GM19043 (cell line): ENCODE results near the gene JAZF1.

Source experiments
- ATAC-seq: cut with Tn5 transposase; IDR thresholded peaks from one replicate; pipeline ENCODE4 v1.9.1; 2021; ENCODE audit warnings: low read depth; ENCODE audit not compliant: unreplicated experiment

JAZF1 gene

GRCh38 chr7:28081016-28081415, 99.6 kb downstream of the JAZF1 start:
- no peak for ATAC-seq

- no peak for ATAC-seq
Observed at GRCh38 chr7:28078036-28078901, 102.3 kb downstream of the JAZF1 start.

- ATAC-seq, result no peak
Observed at GRCh38 chr7:28077616-28078015, 103.0 kb downstream of the JAZF1 start.

- no peak for ATAC-seq
Observed at GRCh38 chr7:28076423-28077200, 104.0 kb downstream of the JAZF1 start.

DNA sequence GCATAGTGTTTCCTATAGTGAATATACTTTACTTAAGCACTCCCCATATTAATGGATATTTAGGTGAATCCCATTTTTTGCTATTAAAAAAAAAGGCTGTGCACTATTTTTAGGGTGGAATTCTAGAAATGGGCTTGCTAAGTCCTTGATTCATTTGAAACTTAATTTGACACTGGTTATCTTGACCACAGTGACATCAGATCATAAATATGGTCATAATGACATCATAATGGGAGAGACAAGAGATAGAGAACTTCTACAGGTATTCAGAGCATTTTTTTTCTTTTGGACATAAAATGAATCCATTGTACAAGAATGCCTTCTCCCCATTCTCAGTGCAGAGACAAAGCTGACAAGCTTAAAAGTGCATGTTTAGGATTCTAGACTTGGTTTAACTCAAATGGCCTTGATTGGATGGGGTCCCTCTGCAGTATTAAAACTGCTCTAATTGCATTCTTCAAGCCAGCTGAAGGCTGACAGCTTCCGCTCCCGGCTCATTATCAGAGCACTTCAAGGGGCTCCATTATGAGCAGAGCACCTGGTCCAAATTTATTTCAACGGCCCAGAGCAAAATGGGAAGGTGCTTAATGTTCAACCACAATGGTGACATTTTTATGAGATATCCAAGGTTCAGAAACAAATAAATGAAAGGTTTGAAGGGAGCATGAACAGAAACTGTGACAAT, 104.8 kb downstream of the JAZF1 start:
- no peak for ATAC-seq

DNA sequence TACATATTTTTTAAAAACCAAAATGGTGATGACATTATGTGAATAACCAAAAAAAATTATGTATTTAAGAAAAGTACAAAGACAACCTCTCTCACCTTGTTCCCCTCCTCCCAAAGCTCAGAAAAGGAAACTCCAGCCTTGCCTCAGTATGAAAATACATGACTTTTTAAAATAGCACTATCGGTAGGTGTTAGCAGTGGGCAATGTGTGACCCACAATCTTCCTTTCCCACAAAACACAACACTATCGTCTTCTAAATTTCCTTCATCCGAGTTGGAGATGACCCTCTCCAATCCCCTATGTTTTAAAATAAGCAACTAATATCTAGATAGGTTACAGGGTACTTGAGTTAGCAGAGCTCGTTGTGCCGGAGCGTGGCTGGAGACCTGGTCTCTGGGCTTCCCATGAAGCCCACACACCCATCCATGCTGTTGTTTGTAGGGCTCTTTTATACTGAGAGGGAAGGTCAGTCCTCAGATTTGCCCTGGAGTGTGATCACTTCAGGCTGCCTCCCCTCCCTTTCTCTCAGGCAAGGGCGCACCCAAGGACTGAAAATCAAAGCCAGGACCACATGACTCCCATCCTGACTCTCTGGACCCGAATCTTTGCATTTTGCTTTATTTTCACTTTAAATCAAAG, 107.6 kb downstream of the JAZF1 start:
- no peak for ATAC-seq

DNA sequence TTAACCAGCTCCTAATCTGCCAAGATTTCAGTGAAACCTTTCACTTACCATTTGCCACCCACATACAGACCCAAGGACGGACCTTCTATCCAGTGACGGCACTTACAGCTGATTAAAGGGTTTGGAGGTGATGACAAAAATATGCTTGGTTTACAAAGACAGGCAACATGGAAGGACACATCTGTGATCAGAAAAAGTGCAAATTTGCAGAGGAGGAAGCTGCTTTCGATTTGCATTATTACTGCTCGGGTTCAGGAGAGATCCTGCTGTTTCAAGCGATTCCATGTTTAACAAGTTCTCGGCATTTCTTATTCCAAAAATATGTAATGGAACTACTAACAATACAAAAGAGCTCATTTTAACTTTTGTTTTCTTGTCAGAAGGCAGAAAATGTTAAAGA, 109.0 kb downstream of the JAZF1 start:
- no peak for ATAC-seq

DNA sequence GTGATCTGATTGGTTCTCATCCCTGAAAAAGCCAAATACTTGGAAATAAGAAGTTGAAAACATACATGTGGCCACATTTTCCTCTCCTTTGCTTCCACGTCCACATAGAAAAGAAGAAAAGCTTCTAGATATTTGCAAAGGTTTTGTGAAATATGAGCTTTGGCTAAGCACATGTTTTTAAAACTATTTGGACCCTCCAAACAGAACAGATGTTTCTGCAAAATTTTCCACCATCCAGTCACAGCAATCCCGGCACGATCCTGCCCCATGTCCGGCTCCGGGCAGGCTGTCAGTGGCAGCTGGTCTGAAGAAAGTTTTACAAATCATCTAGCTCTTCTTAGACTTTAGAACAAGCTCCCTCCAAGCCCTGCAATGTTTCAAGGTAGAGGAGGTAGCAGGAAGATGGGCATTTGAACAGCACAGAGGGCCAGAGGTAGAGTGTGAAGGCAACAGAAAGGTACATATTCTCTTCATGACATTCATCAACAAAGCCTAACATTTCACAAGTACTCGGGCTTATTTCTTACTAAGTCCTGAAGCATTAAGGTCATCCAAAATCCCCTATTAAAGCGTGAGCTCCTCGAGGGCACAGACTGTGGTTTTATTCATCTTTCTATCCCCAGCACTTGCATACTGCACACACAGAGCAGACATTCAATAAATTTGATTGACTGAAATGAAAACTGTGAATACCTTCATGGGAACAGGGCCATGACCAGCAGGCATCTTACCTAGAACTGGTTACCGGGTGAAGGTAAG, 110.1 kb downstream of the JAZF1 start:
- ATAC-seq, result no peak

DNA sequence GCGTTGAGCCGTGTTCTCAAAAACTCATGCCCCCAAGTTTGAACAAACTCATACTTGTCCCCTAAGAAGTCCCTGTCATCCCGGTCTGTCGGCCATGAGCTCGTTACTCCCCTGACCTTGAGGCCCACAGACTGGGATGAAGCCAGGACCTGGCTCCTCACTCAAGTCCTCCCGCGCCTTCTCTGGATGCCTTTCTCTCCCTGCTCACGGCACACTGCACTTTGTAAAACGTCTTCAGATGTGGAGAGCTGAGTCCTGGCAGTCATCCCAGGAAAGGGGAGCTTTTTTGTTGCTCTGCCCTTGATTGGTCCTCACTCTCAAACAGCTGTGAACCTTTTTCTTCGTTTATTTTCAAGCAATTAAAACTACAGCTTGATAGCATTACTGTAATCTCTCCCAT, 110.8 kb downstream of the JAZF1 start:
- no peak for ATAC-seq

DNA sequence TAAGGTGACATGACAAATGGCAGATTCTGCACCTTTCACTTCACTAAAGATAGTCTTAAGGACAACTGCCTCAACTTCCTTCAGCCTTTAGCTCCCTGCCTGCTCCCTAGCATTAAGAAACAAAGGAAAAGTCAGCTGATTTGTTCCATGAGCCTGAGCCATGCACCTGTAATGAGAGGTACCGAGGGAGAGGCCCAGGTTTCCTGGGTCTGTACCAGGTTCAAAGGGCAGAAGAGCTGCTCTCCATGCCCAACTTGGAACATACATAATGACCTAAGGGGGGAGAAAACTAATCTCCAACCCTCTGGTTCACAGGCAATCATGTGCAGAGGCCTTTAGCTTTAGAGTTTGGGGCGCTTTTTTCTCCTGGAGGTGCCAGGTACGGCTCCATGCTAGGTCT, 111.2 kb downstream of the JAZF1 start:
- ATAC-seq, result no peak

GRCh38 chr7:28068811-28069216, 111.8 kb downstream of the JAZF1 start:
- ATAC-seq, result no peak

DNA sequence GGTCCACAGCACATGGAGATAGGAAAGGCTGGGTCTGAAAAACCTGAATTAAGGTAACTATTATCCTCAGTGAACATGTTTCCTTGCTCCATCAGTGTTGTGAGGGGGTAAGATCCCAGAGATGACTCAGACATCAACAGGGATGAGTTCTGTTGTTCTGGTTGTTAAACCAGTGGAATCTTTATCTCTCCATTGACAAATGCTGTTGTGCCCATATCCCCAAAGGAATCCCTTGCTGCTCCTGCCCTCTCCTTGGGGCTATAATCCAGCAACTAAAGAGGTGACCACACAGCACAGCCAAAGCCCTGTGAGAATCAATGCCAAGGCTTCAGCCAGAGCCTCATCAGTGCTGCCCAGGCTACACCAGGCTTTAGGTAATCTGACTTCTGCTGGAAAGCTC, 113.4 kb downstream of the JAZF1 start:
- no peak for ATAC-seq

DNA sequence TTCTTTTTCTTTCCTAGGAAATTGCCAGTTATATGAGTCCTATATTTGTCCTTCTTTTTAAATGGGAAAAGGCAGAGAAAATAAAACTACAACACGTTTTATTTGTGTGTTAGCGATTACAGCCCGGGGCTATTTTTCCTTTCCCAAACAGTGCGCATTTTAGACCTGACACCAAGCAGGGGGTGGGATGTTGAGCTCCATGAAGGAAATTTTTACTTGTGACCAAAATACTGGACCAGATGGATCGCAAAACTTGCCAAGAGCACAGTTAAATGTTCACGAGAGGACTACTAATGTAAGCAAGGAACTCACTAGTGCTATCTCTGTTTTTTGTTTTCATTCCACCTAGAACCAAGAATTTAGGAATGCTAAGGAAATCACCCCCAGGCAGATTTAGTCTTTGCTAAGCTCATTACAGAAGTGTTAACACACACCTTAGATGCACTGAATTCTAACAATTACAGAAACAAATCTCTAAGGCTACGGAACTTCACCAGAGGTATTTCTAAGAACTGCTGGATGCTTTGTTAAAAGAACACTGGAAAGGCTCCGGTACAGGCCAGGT, 114.8 kb downstream of the JAZF1 start:
- no peak for ATAC-seq

DNA sequence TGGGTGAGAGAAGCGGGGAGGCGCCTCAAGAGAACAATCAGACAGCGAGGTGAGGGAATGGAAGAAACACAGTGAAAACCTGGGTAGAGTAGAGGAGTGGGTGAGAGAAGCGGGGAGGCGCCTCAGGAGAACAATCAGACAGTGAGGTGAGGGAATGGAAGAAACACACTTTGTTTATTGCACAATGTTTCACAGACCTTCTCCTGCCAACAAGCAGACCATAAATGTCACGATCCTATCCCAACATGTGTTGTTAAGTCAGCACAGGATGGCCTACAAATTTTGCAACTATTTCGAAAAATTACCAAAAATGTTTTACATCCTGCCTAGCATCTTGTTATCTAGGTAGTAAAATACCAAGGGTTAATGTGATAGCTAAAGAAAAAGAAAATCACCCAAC, 115.3 kb downstream of the JAZF1 start:
- ATAC-seq, result no peak

GRCh38 chr7:28064437-28064836, 116.2 kb downstream of the JAZF1 start:
- no peak for ATAC-seq

DNA sequence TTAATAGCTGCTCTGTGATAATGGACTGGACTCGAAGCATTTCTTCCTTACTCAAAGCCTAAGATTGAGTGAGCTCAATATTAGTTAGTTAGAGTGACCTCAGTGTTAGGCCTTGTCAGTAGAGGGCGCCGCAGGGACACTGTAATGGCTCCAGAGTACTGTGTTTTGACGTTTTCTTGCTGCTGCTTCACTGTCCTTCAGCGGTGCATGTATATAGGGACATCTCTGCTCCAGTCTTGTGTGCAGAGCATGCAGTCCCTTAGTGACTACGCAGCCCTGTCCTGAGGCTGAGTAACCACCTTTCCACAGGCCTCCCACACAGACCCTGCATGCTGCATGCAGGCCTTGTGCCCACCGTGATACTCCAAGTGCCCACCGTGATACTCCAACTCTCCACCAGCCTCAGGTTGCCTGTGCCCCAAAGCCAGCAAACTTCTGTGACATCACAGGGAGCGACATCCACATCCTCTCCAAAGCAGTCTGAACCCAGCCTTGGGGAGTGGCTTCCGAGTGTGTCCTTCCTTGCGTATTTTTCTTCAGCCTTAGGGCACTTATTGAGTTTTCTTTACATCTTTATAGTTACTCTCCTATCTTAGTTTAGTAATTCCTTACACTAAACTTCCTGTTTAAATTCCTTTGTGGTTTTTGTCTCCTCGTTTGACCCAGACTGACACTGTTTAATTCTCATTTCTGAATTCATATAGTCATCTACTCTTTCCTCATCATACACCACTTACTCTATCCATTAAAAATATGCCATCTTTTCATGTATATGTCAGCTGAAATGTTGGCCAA, 118.2 kb downstream of the JAZF1 start:
- peak; percentile 66 for ATAC-seq

- no peak for ATAC-seq
Observed at GRCh38 chr7:28061824-28062196, 118.8 kb downstream of the JAZF1 start.

GRCh38 chr7:28060371-28060950, 120.1 kb downstream of the JAZF1 start:
- ATAC-seq, result no peak

DNA sequence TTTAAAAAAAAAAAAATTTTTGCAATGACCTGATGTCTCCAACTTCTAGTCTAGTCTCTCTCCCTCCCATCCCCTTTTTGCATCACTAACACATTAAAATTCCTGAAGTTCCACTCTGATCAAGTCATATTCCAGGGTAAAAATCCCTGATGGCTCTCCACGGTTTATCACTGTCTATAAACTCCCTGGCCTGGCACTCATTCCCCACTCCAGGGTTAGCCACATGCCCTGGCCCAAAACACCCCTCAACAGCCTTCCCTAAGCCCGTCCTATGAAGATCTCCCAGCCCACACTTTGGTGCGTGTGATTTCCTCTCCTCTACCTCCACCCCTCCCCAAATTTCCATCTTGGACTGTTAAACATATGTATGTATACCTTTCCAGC, 125.4 kb downstream of the JAZF1 start:
- ATAC-seq, result no peak
